ENCODE measurements around the gene TNP2.

TNP2 gene

DNA sequence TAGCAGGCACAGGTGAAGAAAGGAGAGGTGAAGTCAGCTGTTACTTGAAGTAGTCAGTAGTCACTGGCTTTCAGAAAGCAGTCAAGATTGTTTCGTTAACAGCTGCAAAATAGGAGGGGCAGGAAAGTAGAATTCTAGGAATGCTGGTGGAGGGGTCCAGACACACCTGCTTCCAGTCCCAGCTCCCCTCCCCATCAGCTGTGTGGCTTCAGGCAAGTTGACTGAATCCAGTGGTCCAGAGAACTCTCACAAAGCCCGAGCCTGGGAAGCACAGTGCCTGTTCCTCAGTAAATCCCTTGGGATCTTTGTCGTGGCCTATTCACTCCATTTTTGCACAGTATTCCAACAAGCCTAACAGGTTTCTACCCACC, 8.5 kb downstream of the TNP2 start:
- Histone ChIP-seq H3K4me3 (ENCODE audit: low read depth, low read length) (no peak overlapping the region), H3K27ac (no peak overlapping the region), H3K27me3 (replicated peaks) (no peaks in the 10 kb centered on the region), H3K36me3 (replicated peaks) (no peaks in the 10 kb centered on the region)
- no peak for DNase-seq
- in situ Hi-C loops (cut with HindIII; ENCODE audit: low pct_ligation_motif_present, low sequenced_read_pairs), result no loop called here
- TF ChIP-seq, protein P1, sequence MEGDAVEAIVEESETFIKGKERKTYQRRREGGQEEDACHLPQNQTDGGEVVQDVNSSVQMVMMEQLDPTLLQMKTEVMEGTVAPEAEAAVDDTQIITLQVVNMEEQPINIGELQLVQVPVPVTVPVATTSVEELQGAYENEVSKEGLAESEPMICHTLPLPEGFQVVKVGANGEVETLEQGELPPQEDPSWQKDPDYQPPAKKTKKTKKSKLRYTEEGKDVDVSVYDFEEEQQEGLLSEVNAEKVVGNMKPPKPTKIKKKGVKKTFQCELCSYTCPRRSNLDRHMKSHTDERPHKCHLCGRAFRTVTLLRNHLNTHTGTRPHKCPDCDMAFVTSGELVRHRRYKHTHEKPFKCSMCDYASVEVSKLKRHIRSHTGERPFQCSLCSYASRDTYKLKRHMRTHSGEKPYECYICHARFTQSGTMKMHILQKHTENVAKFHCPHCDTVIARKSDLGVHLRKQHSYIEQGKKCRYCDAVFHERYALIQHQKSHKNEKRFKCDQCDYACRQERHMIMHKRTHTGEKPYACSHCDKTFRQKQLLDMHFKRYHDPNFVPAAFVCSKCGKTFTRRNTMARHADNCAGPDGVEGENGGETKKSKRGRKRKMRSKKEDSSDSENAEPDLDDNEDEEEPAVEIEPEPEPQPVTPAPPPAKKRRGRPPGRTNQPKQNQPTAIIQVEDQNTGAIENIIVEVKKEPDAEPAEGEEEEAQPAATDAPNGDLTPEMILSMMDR (IDR thresholded peaks at IDR 0.05; ENCODE audit: low read depth, low read length, missing control alignments), result no peak

DNA sequence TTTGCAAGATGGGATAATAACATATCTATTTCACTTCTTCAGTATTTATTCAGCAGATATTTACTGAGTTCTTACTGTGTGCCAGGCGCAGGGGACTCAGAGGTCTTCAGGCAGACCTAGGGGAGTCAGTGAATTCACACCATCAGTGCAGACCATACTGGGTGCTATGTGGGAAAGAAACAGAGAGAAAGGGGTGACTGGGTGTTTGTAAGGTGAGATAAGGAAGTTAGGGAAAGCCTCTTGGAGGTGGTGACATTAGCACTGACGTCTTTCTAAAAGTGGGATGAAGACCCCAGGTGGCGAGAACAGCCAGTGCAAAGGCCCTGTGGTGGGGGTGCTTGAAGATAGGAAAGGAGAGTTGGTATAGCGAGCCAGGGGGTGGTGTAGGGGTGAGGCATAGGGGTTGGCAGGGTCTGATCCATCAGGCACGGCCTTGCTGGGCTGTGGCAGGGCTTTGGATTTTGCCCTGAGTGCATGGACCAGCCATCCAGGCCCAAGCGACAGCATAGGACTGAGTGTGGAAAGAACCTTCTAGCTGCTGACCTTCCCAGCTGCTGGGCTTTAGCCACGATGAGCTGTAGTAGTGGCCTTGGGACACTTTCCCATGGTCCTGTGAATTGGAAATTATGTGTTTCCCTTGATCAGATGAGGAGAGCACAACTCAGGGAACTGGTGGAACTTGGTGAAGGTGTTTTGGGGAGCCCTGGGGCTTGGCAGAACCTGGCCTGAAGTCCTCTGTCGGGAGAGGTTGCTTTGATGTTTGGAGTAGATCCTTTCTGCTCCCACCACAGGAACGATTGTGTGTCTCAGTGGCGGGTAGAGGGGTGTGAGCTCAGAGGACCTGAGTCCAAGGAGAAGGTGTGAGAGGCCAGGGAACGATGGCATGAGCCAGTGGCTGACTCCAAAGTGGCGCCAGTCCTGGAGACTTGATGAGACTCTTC, 9.2 kb downstream of the TNP2 start:
- Histone ChIP-seq H3K4me3 (ENCODE audit: low read depth, low read length) (no peak overlapping the region), H3K27ac (no peak overlapping the region), H3K36me3 (replicated peaks) (no peaks in the 10 kb centered on the region), H3K27me3 (replicated peaks) (no peaks in the 10 kb centered on the region)
- TF ChIP-seq, protein P1 (IDR thresholded peaks at IDR 0.05; ENCODE audit: low read depth, low read length, missing control alignments), result no peak
- in situ Hi-C loops (cut with HindIII; ENCODE audit: low pct_ligation_motif_present, low sequenced_read_pairs), result no loop called here
- DNase-seq, result no peak

DNA sequence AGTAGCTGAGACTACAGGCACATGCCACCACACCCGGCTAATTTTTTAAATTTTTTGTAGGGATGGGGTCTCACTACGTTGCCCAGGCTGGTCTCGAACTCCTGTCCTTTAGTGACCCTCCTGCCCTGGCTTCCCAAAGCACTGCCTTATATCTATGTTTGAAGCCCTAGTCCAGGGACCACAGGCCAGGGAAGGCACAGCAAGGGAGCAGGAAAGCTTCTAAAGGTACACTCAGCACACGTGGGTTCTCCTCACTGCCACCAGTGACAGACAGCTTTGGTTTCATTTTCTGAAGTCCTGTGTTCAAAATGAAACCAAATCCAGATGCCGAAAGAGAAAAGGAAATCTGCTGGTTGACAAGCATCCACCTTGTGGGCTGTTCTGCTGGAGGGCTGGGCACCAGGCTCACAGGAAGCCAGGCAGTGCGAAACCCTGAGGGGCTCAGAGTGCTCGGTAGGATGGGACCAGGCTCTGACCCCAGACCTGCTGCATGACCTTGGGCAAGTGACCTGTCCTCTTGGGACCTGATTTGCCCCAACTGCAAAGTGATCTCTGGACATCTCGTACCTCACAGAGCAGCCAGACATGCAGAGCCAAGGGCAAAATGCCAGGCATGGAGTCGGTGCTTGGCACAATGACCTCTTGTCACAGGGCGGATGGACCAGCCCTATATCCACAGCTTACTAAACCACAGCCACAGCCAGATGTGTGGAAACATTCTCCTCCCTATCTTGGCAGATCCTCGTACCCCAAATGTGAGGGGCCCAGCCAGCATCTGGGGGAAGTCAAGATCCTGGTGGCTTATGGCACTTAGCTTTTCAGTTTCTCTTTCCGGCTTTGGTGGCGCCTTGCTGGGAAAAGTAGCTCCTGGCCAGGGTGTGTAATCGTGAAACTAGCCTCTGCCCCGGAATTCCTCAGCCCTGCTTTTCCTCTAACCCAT, 10.3 kb downstream of the TNP2 start:
- in situ Hi-C loops (cut with HindIII; ENCODE audit: low pct_ligation_motif_present, low sequenced_read_pairs), result no loop called here
- Histone ChIP-seq H3K4me3 (ENCODE audit: low read depth, low read length) (no peak overlapping the region), H3K27ac (no peak overlapping the region), H3K36me3 (replicated peaks) (no peaks in the 10 kb centered on the region), H3K27me3 (replicated peaks) (no peaks in the 10 kb centered on the region)
- DNase-seq, result no peak
- TF ChIP-seq, protein P1 (IDR thresholded peaks at IDR 0.05; ENCODE audit: low read depth, low read length, missing control alignments), result no peak

DNA sequence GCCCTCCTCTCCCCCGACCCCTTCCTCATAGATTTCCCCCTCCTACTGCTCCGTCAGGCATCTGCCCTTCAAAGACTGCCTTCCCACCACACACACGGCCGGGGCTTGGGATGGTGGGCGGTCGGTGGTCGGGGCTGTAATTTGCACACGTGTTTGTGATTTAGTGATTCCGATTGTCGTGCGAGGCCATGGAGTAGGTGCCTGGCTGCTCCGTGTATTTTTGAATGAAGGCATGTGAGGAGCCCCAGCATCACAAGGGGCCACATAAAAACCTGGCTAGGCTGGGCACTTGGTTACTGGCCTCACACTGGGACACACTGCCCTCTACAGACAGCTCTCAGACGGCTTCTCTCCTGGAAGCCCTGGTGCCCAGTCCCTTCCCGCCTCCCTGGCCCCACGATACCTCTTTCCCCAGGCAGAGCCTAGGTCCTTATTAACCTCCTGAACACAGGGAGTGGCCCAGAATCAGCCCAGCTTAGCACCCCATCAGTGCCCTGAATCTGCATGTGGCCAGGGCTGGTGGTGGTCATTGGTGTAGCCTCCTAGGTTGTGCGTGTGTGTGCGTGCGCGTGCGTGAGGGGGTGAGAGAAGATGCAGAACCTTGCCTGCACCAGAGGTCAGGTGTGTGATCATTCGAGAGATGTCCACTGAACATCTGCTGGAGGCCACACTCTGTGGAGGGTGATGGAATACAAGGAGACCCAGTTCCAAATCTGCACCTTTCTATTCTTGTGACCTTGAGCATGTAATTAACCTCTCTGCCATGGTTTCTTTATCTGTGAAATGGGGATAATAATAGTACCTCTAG, 11.8 kb downstream of the TNP2 start:
- peak; percentile 80 for DNase-seq
- in situ Hi-C loops (cut with HindIII; ENCODE audit: low pct_ligation_motif_present, low sequenced_read_pairs), result no loop called here
- Histone ChIP-seq H3K4me3 (ENCODE audit: low read depth, low read length) (peak overlapping the region; percentile 80), H3K27ac (peak overlapping the region; percentile 92), H3K36me3 (replicated peaks) (peaks cover 4% of the 10 kb centered on the region), H3K27me3 (replicated peaks) (no peaks in the 10 kb centered on the region)
- TF ChIP-seq, protein P1 (IDR thresholded peaks at IDR 0.05; ENCODE audit: low read depth, low read length, missing control alignments), result peak; percentile 92

DNA sequence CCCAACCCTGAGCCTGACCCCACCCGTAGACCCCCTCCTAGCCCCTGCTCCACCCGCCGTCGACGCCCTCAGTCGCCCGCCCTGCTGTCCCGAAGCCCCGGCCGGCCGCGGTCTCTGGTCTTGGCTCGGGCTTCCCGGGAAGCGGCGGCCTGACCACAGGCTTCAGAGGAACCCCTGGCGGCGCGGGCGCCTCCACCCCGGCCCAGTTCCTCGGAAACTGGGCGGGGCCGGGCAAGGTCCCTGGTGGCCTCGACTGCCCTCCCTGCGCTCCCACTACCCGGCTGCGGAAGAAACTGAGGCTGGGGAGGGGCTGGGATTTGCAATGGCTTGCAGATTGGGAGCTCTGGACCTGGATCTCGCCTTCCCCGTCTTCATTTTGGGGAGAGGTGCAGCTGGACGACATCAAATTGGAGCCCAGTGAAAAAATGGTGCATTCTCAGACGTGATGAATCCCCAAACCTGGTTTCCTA, 12.4 kb downstream of the TNP2 start:
- in situ Hi-C loops (cut with HindIII; ENCODE audit: low pct_ligation_motif_present, low sequenced_read_pairs), result no loop called here
- Histone ChIP-seq H3K4me3 (ENCODE audit: low read depth, low read length) (peak overlapping the region; percentile 80), H3K27ac (peak overlapping the region; percentile 92), H3K36me3 (replicated peaks) (peaks cover 7% of the 10 kb centered on the region), H3K27me3 (replicated peaks) (no peaks in the 10 kb centered on the region)
- TF ChIP-seq, protein P1 (IDR thresholded peaks at IDR 0.05; ENCODE audit: low read depth, low read length, missing control alignments), result no peak
- DNase-seq, result no peak
